Fibroblast of the conjunctiva (primary cell): ENCODE data around the gene PRKCE.
A peak's percentile ranks its signal among the peaks of the same experiment; 100 is the strongest.

Experiments used
- DNase-seq: peaks from one replicate; pipeline ENCODE4 v3.0.0-alpha.2; 2010; ENCODE audit warnings: low read depth

PRKCE gene

DNA sequence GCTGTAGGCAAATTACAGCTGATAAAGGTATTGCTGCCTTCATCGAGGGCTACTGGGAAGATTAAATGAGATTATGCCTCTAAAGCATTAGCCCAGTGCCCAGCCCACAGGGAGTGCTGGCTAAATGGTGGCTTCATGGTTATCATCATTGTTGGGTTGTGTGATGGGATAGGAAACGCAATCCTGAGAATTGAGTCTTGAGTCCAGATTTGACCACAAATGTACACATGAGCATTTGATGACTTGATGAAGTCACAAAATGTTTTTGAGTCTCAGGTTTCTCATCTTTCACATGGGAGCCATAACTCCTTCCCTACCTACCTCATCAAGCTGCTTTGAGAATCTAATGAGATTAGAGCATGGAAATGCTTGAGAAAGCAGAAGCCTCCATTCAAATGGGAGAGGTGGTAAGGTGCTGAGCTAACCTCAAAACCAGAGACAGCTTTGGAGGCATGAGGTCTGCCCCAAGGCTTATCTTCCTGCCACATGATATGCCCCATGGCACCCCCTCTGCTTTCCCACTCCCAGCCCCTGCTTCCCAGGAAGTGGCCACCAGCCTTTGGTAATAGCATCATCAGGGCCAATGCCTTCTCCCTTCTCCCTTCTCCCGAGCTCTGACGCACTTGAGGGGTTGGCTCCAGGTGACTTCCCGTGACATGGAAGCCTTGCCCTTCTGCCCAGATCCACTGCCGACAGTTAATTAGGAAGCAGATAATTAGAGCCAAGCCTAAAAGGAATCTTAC is 496.3 kb downstream of the PRKCE start:
- DNase-seq = no peak

GRCh38 chr2:46148369-46148736 is 496.9 kb downstream of the PRKCE start:
- DNase-seq = no peak

DNA sequence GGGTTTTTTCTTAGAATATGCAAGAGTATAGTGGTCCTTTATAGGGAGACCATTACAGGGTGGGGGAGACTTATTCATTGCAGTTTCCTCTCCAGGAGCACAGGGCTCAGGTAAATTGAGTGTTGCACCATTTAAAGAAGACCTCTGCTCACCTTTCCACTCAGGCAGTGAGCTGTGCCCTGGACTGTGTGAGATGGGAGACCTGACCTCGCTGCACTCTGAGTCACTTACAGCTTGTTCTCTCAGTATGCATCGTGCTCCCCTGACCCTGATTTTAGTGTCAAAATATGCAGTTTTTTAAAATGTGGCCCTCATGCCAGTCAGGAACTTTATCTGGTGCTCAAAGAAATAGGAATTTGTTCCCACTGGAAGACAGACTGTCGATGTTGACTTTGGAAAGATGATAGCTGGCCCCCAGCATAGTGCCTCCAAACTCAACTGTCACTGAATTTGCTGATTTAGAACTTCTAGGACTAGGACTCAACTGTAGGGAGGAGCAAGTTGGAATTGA is 499.0 kb downstream of the PRKCE start:
- DNase-seq = no peak

GRCh38 chr2:46151577-46151976 is 500.1 kb downstream of the PRKCE start:
- no peak for DNase-seq

DNA sequence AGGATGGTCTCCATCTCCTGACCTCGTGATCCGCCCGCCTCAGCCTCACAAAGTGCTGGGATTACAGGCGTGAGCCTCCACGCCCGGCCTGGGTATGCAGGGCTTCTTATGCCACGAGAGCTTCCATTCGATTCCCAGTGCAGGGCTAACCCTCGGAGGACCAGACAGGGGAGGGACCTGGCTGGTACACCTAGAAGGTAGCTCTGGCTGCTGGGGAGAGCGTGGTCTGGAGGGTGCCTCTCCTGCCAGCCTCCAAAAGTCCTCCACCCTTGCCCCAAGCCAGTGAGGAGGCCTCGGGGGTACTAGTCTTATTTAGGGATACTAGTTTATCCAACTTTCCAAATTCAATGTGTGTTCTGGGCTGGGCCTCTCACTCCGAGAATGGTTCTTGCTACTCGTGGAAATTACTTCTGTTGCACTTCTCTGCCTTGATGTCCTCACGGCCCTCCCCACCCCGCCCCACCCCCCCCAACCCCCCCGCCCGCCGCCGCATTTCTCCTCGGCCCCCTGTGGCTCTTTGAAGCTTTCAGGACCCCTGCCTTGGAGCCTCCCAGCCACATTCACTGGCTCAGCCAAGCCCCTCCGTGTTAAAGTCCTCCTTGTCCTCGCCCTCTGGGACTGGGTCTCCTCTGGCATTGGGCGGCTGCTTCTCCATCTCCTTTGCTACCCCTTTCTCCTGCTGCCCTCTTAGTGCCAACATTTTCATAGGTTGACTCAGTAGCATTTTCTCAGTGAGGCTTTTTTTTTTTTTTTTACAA is 502.7 kb downstream of the PRKCE start:
- DNase-seq = no peak

DNA sequence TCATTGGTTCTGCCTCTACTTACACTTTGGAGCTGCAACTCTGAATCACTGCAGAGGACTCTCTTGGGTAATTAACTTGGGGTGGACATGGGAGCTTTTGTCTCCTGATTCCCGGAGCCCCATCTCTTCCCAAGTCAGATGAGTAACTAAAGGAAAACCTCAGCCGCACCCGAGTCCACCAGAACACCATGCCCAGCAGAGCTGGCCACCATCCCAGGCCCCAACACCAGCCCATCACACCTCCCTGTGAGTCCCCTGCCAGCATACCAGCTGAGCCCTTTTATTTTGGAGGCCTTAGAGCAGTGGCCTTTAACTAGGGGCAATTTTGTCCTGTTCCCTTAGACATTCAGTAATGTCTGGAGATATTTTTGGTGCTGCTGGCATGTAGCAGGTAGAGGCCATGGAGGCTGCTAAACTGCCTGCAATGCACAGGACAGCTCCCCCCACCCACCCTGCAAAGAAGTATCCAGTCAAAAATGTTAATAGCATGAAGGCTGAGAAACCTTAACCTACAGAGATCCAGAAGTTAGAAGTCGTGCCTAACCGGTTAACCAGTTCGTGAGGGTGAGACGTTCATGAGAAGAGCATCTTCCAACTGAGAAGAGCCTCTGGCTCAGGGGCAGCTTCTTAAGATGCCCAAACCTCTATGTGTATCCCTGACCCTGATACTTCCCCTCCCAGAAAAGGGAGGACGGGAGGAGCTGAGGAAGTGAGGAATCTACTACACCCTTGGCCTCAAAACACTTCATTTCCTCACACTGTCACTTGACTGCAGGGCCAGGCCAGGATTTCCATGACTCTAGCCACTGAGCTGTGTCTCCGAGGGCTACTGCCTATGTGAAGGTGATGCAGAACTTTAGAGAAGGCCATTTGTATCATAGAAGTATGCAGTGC is 505.8 kb downstream of the PRKCE start:
- DNase-seq = no peak

GRCh38 chr2:46157966-46158310 is 506.5 kb downstream of the PRKCE start:
- DNase-seq = no peak

DNA sequence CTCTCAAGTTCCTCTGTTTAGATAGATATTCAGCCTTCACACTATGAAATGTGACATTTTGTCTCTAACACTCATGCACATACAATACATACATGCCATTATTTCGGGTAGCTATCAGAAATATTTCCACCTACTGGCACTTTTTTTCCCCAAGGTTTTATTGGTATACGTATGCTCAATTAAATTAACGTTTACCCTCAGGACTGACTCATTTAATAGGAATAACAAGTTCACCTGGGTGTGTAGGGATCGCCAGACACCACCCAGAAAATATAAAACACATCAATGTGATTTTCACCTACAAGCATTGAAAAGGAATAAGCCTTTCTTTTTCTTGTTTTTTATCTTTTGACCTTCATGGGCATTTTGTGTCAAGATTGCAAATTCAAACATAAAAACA is 507.2 kb downstream of the PRKCE start:
- no peak for DNase-seq

DNA sequence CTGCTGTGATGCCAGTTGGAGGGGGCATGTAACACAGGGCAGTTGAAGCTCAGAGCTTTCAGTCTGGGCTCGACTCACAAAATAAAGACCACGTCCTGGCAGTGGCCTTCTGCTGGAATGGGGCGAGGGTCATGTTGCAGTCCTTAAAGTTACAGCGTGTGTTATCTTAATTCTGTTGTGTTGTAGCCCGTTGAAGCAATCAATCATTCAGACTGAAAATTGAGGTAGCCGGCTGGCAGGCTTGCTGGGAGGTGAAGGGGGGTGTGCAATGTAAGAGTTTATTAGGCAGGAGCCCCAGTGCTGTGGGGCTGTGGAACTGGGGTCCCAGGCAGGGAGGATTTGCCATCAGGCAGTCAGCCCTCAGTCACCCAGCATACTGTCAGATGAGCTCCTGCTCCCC is 508.9 kb downstream of the PRKCE start:
- no peak for DNase-seq

DNA sequence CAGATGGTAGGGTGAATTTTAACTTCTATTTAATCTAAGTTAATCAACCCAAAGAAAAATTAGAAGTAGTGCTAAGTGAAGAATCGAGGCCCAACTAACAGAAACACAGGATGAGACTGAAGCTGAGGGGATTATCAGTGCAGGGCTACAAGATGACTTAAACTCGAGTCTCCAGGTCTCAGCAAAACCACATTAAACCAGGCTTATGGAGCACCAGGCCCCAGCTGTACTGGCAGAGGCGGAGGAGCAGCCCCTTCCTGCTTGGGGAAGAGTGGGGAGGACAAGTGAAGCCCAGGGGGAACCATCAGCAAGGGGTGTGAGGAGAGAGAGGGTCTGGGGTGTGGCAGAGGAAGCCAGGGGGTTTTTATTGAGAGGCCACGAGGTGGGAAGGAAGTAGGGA is 509.8 kb downstream of the PRKCE start:
- no peak for DNase-seq

DNA sequence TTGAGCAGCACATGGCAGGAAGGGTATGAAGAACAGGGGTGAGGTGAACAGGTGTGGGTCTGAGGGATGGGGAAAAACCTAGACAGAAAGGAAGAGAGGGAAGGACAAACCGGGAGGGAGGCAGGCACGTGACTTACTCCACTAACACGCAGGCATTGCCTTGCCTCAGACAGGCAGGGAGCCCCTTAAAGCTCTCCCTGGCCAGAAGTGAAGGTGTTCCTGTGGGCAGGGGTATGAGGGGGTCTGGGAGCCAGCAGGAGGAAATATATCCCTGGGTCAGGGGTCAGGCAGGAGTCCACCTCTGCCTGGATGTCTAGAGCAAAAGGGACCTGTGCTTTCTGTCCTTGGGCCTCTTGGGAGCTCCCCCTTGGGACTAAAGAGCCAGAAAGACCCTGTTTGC is 510.4 kb downstream of the PRKCE start:
- DNase-seq = no peak

DNA sequence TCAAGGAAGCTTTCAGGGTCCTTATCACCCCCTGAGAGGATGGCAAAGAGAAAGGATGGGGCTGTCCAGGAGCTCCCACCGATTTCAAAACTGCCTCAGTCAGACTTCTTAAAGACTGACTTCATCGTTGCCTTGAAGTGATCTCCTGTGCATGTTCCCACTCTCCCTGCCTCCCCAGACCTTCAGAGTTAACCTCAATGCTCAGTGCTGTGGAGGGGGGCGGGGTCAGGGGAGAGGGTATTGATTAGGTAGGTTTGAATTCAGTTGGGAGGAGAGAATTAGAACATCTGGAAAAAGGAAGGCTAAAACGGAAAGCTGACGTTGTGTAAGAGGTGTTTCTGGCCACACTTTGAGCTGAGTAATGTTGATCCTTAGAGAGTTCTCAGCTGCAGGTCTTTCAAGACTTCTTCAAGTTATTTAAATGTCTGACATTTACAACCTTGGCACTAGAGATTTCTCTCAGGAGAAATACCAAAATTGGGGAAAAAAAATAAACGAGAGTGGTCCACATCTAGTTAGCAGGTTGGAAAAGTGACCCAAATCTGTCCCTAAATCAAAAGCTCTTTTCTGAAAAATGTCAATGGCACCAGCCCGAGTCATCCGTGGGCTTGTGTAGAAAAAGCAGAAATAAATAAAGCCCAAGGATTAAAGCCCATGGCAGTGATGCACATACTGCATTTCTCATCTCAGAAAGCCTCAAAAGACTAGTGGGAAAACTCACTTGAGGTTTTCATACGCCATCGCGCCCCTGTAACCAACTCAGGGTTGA is 511.0 kb downstream of the PRKCE start:
- no peak for DNase-seq

DNA sequence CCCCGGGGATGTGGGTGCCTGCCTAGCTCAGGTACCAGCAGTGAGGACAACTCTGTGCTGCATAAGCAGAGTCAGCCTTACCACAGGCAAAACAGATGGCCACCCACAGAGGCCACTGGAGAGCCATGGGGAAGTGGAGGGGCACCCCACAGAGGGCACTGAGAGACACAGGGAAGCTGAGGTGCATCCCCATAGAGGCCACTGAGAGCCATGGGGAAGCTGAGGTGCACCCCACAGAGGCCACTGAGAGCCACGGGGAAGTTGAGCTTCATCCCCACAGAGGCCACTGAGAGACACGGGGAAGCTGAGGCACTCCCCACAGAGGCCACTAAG is 511.6 kb downstream of the PRKCE start:
- no peak for DNase-seq

- DNase-seq = no peak
Observed at GRCh38 chr2:46163804-46164528, 512.5 kb downstream of the PRKCE start.

DNA sequence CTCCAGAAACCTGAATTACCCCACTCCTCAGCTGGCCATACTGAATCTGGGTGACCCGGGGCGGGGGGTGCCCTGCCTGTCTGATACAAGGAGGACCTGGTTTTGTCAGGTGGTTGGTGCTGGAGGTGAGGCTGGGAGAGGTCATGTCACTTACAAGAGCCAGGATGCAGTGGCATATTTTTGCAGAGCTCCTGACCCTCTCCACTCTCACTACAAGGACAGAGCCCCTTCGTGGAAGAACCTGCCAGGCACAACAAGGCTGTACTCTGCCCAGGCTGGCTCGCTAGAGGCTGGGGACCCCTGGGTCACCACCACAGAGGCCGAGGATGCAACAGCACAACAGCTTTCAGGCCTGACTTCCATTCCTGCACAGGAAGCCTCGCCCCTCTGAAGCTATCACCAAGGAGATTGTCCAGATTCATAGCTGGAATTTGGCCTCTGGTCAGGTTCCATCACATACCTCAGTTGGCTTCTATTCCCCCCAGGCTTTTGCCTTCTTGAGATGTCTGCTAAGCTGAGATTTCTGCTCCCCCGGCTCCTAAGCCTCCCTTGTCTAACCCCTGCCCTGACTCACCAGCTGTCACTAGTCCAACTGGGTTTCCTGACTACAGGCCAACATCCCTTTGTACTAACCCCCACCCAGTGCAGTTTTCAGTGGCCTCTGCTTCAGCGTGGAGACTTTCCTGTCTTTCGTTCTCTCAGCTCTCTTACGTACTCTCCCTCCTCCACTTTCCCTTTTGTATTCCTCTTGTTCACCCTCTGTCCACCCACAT is 513.2 kb downstream of the PRKCE start:
- DNase-seq = peak; percentile 96

DNA sequence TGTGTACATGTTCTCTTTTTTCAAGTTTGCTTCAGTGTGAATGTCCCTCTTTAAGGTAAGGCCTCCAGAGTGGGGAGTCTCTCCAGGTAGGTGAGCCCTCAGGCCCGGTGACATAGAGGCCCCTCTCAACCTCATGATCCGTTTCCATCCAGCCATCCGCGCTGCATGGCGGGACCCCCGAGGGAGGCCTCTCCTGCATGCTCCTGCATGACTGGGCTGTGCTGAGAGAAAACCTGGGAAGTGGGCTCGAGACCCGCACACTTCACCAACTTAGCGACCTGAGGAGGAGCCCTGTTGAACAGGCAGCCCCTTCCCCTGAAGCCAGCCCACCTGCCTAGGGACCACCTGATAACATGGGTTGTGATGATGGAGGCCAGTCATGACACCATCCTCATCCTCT is 514.4 kb downstream of the PRKCE start:
- DNase-seq = no peak

DNA sequence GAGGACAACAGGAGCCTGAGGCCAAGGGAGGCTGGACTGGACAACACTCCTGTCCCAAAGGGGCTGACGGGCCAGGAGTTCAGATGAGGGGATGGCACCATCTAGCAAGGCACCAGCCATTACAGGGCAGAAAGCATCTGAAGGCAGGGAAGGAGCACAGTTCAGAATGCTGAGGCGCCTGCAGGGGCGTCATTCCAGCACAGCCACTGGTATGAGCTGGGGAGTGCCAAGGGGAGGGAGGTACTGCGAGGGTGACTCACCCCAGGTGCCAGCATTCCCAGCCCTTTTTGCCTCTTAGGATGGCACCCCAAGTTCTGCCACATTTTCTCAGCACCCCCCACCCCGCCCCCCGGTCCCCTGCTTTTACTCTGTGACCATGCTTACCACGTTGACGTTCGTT is 515.9 kb downstream of the PRKCE start:
- DNase-seq = no peak

DNA sequence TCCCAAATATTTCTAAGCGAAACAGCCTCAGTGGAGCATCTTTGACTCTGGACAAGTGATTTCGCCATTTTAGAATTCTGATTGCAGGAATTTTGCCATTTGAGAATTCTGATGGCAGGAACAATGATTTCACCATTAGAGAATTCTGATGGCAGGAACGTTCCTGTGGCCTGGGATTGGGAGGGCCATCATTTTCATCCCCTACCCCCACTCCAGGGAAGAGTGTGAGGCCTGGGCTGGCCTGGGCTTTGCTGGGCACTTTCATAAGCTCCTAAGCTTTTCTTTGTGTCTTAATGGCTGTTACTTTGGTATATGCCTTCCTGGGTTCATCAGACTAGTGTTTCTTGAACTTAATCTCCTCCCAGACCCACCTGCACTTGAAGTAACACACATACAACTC is 516.4 kb downstream of the PRKCE start:
- no peak for DNase-seq

DNA sequence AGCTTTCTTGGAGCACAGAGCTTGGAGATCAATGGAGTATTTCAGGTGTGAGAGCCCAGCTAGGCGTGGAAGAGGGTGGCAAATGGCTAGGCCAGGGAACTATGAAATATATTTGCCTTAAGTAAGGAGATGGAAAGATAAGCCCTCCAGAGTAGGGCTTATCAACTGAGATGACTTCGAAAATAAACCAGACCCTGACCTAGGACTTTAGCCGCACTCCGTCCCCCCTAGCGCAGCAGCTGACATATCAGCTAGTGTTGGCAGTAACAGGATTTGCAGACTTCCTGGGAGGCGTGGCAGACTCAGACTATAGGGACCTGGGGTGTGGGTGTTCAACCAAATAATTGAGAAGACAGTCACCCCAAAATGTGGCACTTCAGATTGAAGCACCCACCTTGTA is 518.0 kb downstream of the PRKCE start:
- no peak for DNase-seq

GRCh38 chr2:46170026-46170425 is 518.6 kb downstream of the PRKCE start:
- DNase-seq = no peak
